ENCODE results near the gene DYSF.

DNA sequence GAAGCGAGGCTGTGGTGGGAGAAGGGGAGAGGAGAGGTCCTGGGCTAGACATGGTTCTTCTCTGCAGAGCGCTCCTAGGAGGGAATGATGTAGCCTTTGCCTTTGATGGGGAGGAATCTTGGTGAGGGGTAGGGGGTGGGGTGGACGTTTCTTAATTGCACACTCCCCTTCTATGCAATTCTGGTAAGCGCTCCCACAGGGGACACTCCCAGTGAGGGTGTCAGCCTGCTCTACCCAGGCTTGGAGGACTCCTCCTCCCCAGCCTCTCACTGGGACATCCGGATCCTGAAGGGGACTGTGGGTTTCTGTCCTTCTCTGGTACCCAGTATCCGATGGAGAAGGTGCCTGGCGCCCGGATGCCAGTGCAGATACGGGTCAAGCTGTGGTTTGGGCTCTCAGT is 114.3 kb downstream of the DYSF start:
- TF ChIP-seq, protein P1, sequence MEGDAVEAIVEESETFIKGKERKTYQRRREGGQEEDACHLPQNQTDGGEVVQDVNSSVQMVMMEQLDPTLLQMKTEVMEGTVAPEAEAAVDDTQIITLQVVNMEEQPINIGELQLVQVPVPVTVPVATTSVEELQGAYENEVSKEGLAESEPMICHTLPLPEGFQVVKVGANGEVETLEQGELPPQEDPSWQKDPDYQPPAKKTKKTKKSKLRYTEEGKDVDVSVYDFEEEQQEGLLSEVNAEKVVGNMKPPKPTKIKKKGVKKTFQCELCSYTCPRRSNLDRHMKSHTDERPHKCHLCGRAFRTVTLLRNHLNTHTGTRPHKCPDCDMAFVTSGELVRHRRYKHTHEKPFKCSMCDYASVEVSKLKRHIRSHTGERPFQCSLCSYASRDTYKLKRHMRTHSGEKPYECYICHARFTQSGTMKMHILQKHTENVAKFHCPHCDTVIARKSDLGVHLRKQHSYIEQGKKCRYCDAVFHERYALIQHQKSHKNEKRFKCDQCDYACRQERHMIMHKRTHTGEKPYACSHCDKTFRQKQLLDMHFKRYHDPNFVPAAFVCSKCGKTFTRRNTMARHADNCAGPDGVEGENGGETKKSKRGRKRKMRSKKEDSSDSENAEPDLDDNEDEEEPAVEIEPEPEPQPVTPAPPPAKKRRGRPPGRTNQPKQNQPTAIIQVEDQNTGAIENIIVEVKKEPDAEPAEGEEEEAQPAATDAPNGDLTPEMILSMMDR (IDR thresholded peaks at IDR 0.05), result no peak
- TF ChIP-seq POLR2A (IDR thresholded peaks at IDR 0.05), result no peak

Data from Peyer's patch (tissue), 4 donors.